Lung microvascular endothelial cell (primary cell): ENCODE results near the gene ZNF438. TPM values are rescaled to one million over a fixed set of nuclear protein-coding genes. Genes with fewer than 3 reads are reported as not detected.

Source experiments
- DNase-seq, 2 donors: peaks; one replicate each; pipeline versions ENCODE4 v3.0.0 to v3.0.0-alpha.2; 2010; ENCODE audit warnings: low read depth in 2 of 2
- total RNA-seq: library from RNA; depleted of rRNA; stranded (reverse); fragments of >200 nt; gene quantifications from 2 replicates; pipeline ENCODE4 v1.2.1, GENCODE V29; 2014

The ZNF438 gene
- total RNA-seq, 1 donor from 2014 or later, result 2.6 TPM

DNA sequence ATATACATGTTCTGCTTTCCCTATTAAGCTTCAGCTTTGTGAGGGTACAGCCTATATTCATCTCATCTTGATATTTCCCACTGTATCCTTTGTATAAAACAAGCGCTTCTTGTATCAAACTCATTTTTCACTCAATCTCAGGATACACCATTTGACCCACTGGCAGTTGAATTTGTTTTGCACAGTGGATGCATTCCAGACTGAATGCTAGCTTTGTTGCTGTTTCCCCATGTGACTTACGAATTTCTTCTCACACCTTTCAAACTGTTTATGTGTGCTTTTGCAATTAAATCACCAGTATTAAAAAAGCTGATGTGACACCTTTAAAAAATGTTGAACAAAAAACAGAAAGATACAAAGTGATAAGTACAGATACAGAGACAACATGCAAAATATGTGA is 180.9 kb downstream of the ZNF438 start:
- DNase-seq, result peak in 1 of 2 donors; percentile 93

DNA sequence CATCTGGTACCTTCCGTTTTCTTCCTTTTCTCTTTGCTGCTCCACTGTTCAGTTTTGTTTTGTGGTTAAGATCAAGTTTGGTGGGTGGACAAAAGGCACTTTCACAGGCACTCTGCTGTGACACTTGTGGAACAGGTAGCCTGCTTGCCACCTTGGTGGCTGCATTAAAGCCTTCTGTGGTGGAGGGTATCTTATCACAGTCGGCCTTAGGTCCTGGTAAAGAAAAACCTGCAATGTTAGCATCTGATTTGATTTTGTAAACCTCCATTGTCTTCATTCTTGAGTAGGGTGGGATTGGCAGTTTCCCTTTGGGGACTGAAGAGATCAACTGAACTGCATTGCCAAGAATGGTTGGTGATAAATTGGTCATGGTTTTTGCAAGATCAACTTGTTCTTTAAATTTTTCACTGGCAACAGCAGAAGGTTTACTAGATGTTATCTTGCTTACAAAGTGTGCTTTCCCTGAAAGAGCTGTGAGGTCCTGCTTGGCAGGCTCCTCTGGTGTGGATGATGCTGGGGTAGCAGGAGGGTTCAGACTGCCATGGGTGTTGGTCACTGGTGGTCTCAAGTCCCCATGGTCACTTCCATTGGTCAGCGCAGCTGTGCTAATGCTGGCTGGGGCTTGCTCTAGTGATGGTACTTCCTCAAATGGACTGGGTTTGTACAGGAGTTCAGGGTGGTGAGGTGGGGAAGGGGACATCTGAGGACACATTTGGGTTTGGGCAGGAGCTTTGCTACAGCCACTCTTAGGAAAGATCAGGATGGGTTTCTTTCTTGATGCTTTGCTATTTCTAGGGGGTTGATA is 182.2 kb downstream of the ZNF438 start:
- DNase-seq, result no peak

DNA sequence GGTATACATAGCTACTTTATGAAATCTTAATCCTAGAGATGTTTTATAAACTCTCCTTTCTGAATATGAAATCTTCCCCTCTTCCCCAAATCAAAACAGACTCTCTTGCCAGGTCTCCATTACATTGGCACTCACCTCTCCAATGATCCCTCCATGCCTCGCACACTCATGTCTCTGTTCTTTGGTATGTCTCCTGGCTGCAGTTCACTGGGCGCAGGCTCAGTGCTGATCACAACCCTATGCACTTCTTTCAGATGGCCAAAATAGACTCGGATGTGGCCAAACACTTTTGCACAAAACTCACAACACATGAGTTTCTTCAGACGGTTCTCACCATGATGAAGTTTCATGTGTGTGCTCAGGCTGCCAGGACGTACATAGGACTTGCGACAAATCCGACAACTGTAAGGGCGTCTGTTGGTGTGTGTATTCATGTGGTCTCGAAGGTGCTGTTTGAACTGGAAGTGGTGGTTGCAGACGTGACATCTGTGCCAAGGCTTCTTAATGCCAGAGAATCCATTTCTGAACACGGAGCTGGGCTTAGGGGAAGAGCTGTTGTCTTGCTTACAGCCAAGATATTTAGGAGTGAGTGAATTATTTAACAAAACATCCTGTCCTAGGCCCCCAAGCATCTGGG is 183.2 kb downstream of the ZNF438 start:
- DNase-seq, result no peak

DNA sequence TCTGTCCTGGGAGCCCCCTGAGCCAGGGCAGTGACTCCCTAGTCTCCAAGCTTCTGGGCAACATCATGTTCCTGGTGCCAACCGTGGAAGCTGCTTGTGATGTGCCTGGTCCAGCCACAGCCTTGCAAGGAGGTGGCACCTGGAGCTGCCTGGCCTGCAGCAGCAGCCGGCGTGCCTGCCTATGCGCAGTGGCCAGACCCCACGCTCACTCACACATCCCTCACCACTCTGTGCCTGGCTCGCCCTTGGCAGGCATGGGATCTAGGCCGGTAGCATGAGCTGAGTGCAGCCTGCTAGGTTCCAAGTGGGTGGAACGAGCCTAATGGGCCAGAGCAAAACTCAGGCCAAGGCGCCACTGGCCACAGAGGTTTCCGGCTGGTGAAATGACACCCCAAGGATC is 184.0 kb downstream of the ZNF438 start:
- no peak for DNase-seq

DNA sequence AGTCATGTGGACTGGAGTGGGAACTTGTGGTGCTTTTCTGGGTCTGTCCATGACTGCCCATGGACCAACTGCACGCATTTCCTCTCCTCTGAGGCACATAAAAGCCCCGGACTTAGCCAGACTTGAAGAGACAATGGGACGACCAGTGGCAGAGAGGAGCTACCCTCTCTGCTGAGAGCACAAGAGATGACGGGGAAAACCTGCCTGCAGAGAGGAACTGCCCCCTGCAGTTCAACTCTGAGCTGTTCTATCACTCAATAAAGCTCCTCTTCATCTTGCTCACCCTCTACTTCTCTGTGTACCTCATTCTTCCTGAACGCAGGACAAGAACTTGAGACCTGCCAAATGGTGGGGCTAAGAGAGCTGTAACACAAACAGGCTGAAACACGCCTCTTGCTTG is 184.5 kb downstream of the ZNF438 start:
- no peak for DNase-seq

DNA sequence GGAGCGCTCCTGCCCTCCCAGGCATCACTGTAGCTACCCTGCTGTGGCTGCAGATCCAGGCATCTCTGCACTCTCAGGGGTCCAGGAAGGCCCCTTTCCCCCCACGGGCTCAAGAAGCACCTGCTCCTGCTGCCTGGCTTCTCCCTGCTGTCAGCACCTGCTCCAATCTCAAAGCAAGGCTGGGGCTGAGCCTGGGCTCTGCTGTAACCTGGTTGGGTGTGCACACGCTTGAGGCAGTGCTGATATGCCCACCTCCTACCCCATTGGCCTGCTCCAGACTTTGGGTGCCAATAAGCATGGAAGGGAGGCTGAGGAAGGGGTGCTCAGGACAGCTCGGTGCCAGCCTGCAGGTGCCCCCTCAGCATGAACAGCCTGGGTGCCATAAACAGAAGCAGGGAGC is 185.0 kb downstream of the ZNF438 start:
- no peak for DNase-seq

DNA sequence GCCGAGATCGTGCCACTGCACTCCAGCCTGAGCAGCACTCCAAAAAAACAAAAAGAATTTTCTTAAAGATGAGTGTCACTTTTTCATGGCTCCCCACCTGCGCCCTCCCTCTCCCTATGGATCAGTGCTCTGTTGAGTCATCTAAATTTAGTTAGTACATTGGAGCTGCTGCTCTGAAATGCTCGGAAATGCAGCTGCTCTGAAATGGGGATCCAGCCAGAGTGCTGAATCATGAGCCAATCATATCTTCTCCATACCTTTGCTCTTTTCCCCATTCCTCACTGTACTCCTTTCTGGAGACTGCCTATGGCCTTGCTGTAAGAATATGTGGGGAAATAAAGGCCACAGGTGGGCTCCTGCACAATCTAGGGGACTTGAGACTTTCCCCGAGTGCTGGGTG is 188.8 kb downstream of the ZNF438 start:
- no peak for DNase-seq

DNA sequence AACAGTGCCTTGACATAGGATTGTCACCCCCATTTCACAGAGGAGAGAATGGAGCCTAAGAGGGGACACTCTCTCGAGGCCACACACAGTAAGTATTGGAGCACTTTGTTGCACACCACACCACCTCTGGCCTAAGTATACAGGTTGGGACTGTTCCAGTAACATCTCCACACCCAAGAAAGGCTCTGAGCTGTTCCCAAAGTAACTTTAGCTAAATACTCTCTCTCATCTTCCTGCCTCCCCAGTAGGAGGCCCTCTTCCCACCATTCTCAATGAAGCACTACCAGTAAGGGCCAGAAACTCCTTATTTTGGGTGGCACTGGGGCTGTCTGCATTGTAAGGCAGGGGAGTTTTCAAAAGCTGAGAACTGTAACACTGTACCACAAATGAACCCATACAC is 189.5 kb downstream of the ZNF438 start:
- DNase-seq, result no peak

DNA sequence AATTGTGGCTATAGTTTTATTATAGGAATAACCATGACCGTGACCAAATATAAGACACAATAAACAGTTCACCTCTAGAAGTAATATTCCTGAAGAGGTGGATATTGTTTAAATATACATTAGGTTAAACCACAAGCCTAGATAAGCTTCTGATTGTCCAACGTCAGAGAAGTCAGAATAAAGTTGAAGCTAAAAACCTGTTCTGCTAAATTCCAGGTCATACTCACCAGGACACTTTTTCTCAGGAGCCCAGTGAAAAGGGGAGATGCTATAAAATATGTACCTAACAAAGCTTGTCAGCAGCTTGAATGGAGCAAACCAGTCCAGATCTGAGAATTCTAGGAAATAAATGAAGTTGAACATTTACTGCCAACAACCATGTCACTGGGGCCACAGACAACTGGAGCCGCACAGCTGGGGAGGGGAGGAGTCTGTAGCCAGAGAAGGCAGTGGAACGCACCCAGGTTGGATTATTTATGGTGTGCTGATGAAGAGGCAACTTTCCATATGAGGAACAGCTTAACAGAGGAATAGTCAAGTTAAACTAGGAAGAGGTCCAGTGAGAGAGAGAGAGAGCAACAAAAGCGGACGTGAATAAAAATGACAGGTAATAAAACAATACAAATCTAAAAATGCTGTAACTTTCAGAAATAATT is 191.1 kb downstream of the ZNF438 start:
- peak in 1 of 2 donors; percentile 64 for DNase-seq

DNA sequence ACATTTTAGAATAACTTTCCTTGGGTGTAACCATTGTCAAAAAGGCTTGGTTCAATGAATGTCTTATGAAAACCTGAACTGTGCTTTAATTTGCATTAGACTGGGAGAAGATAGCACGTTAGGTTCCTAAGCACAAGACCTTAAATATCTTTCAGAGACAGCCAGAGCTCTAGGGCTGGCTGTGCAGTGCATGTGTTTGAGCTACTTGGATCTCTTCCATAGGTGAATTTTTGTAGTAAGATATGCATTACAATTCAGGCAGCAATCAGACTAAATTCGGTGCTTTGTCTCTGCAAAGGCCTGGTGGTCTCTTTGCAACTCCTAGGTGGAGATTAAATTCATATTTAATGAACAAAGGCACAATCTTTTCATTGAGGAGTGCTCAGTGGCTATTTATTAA is 192.0 kb downstream of the ZNF438 start:
- DNase-seq, result no peak

DNA sequence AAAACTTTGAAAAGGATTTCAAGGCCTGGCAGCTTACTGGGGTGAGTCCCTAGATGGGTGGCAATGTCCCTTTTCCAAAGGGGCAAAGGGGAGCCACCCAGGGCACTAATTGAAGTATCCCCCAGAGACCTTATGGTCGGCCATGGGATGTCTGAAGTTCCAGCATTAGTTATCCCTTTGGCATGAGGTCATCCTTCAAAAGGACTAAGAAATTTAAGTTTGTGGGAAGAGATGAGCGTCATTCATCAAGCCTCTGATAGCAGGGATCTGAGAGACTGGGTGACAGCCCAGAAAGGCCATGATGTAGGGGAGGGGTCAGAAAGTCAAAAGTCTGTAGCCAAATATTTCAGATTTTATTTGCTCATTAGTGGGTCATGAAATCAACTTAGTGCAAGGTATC is 195.3 kb downstream of the ZNF438 start:
- DNase-seq, result no peak

DNA sequence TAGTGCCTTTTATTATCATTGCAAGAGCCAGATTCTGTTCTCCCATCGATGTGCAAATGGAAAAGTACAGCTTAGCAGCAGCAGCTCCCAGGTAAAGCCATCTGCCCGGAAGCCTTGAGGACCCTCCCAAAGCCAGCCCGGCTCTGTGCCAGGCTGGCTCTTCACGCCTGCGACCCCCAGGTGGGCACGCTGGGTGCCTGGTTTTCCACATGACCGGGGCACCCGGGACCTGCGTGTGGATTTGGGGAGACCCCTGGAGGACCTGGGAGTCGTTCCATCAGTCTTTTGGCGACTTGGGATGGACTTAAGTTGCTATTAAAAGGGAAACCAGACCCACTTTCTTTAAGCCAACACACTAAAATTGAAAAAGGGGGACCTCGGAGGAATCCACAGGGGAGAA is 196.5 kb downstream of the ZNF438 start:
- no peak for DNase-seq

DNA sequence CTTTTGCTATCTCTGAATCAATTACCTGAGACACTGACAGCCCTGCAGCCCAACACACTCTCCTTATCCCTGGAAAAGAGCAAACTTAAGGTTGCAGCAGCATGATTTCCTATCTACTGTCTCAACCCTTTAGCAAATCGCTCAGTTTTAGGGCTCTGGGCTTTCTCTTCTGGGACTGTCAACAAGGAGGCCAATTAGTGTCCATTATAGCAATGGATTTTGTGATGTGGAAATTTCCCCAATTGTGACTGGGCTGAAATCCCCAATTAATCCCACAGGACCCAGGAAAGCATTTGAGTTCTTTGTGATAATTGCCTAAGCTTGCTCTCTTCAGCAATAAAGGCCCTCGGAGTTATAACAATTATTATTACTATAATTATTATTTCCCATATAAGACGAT is 197.0 kb downstream of the ZNF438 start:
- DNase-seq, result no peak

DNA sequence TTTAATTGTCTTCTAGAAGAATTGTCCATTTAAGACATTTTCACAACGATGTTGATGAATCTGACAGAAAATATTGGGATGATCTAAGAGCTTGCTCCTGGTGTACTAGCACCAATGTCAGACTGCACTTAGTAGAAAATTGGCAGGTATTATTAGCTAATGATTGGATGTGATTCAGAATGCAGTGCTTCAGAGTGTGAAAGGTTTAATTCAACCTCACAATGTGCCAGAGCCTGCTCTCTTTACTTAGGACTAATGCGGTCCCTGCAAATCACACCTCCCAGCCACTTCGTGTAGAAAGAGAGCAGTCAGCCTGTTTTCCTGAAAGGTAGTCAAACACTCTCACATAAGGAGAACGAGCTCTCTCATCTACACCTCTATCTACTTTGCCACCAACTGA is 197.5 kb downstream of the ZNF438 start:
- no peak for DNase-seq

DNA sequence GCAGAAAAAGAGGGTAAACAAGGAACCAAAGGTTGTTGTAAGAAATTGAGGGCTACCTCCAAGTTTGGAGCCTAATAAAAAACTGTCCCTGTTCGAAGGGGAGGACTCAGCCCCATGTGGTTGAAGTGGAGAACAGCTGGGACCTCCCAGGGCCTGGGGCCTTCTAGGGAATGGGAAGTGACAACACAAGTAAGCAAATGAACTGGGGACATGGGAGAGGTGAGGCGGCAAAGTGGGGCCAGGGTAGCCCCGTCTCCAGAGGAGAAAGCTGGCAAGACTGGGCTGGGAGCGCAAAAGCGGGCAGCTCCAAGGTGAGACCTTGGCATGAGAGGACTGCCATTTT is 198.1 kb downstream of the ZNF438 start:
- no peak for DNase-seq

DNA sequence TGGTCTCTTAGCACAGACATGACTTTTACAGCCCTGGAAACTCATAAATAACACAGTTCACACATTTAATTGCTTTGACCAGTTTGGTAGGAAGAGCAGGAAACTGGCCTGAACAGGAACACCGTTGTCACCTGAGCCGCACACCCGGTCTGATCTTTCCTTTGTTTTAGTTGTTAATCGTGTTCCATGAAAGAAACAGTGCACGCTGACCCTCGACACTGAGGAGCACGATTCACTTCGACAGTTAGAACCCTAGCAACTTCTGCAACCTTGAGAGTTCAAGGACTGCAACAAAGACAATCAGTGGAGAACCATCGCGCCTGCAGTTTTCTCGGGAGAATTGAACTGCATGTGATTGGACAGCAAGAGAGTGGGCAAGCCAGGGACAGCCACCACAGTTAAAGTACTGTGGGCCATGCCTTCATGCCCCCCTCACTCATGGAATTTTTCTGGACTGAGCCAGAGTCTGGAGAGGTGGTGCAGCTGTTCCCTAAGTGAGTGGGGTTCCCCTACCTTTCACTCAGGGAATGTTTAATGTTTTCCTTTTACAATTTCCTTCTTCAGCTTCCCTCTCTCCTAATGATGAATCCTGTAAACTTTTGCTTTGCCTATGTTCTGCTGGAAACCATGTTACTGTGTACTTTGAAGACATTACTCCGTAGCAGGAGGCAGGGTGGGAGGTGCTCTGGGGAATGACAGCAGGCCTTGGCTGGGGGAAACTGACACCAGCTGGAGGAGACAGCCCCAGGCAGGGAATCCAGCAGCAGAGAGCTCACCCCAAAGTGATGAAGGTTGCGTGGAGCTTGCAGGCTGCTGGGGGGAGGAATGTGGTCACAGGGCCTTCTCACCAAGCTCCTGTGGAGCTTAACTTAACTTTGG is 198.7 kb downstream of the ZNF438 start:
- peak; percentile 12 to 90 for DNase-seq

DNA sequence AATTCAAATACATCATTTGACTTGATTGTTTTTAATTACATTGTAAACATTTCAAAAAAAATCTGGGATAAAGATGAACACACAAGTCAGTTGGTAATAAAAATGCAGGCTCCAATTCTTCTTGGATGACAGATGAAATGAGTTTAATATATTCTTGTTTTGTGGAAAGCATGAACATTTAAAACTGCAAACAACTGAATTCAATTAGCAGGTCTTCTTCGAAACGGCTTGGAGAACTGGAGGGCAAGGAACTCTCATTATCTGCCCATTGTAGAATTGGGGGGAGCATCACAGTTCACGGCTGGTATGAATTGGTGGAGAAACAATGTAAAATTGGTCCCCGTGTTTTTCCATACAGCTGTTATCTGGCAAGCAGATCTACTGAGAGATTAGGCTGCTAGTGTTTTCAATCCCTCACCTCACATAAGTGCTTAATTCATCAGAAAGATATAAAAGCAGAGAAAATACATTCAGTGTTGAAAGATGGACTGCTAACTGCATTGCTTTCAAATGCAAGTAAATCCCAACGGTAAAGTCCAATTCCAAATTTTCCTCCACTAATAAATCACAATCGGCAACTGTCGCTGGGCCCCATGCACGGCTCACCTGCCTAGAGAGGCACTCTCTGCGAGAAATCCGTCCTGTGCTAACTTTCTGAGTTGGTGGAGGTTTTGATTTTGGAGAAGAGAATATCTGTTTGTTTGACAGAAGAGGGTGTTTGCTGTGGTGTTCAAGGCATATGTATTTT is 199.5 kb downstream of the ZNF438 start:
- no peak for DNase-seq

DNA sequence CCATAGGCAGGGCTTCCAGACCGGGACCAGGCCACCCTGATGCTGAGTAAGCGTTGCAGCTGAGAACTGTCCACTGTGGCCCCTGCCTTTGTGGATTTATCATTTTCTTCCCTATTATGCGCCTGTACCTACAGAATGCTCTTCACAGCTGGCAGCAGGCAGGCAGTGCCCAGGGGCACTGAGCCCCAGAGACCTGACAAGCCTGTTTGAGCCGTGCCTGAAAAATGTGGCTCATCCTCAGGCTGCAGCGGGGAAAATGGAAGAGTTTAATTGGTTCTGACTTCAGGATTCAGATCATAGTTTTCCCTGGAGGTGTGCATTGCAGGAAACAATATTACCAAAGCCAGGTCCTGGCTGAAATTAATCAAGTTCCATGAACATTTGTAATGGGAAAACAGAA is 200.2 kb downstream of the ZNF438 start:
- DNase-seq, result no peak

DNA sequence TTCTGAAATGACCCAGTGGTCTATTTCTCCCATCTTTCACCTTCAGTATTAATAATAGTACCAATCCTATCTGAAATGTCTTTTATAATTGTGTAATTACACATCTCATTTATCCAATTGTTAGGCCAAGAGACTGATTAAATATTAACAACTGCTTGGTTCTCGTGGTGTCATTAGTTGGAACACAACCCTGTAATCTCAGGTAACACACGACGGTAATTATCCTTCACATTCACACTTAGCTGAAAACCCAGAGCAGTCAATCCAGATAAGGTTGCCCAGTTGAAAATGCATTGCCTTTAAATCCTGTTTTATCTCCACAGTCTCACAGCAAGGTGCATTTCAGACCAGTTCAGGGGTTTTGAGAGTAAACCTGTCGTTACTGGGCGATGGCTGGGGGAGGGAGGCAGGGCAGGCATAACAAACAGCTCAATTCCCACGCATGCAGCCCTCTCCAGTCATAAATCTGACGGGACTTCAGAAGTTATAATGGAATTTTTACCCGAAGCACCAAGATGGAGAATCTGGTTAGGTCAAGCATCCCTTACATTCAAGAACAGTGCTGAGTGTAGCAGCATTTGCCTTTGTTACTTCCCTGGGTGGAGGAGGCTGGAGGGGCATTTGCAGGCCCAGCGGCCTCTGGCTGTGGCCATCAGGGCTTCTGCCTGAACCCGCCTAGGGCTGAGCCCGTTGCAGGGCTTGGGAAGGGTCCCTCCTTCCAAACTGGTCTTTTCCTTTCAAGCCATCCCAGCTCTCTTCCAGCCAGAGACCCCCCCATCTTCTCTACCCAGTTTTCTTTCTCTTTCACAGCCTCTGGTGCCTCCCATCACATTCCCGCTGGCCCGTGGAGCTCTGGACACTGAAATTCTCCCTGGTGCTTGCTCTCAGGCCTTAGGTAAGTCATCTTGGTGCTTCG is 201.1 kb downstream of the ZNF438 start:
- DNase-seq, result no peak

DNA sequence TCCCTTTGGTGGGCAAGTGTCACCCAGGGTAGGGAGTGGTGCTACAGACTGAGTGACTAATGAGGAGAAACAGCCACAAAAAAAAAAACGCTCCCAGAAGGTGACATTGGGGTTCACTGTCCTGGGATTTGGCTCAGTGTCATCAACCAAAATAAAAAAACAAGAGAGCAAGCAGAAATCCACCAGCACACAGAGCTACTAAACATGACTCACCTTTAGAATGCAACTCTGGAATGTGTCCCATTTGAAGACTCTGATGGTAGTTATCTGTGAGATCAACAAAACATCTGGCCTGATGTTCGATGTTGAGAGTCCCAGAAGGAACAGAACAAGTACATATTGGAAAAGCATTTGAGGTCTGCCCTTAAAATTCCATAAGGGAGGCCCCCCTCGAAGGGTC is 201.8 kb downstream of the ZNF438 start:
- DNase-seq, result no peak
